OCI-LY1 (cell line): ENCODE data around the gene MPRIP.

Experiments used
- H2AFZ ChIP-seq: fragments of 200-600 bp; sonication (generic), shearing (Covaris generic); 2 replicates; pipeline ENCODE4 v1.6.0; 2014; ENCODE audit warnings: antibody characterized with exemption, mild to moderate bottlenecking, low read length
- H3F3A ChIP-seq: fragments of 200-600 bp; sonication (generic), shearing (Covaris generic); 2 replicates; pipeline ENCODE4 v1.6.0; 2014; ENCODE audit warnings: mild to moderate bottlenecking, antibody characterized with exemption, low read length, moderate library complexity; ENCODE audit not compliant: insufficient read depth
- H3K27ac ChIP-seq: fragments of 200-600 bp; sonication (generic); 2 replicates; pipeline ENCODE4 v1.5.1; 2014; ENCODE audit warnings: low read length, mixed run types, mild to moderate bottlenecking, low read depth; ENCODE audit not compliant: poor library complexity, severe bottlenecking
- H3K27me3 ChIP-seq: fragments of 200-600 bp; sonication (generic); 2 replicates; pipeline ENCODE4 v1.6.0; 2014; ENCODE audit warnings: antibody characterized with exemption, mild to moderate bottlenecking, low read length, moderate library complexity; ENCODE audit not compliant: insufficient read depth
- H3K36me3 ChIP-seq: fragments of 200-600 bp; sonication (generic); 2 replicates; pipeline ENCODE4 v1.6.1; 2014; ENCODE audit warnings: mild to moderate bottlenecking, antibody characterized with exemption, low read length, moderate library complexity, mixed read lengths; ENCODE audit not compliant: insufficient read depth
- H3K4me1 ChIP-seq: fragments of 200-600 bp; sonication (generic); 2 replicates; pipeline ENCODE4 v1.5.1; 2014; ENCODE audit warnings: mild to moderate bottlenecking, low read length, moderate library complexity; ENCODE audit not compliant: insufficient read depth, severe bottlenecking
- H3K4me2 ChIP-seq: fragments of 200-600 bp; sonication (generic), shearing (Covaris generic); 2 replicates; pipeline ENCODE4 v1.6.1; 2014; ENCODE audit warnings: low read length
- H3K4me3 ChIP-seq: fragments of 200-600 bp; sonication (generic); 2 replicates; pipeline ENCODE4 v1.5.1; 2014; ENCODE audit warnings: low read length, low read depth, mild to moderate bottlenecking, mixed read lengths; ENCODE audit not compliant: poor library complexity, severe bottlenecking
- H3K79me2 ChIP-seq: fragments of 200-600 bp; shearing (Covaris generic); 2 replicates; pipeline ENCODE4 v1.6.1; 2016; ENCODE audit warnings: mixed run types, low read length, mixed read lengths; ENCODE audit not compliant: insufficient read depth
- H3K9ac ChIP-seq: fragments of 200-600 bp; sonication (generic), shearing (Covaris generic); 2 replicates; pipeline ENCODE4 v1.6.1; 2014; ENCODE audit warnings: mild to moderate bottlenecking, low read length, mixed read lengths
- H3K9me2 ChIP-seq: fragments of 200-600 bp; sonication (generic), shearing (Covaris generic); 2 replicates; pipeline ENCODE4 v1.6.1; 2014; ENCODE audit warnings: low read depth, mild to moderate bottlenecking, low read length, mixed read lengths
- H3K9me3 ChIP-seq: fragments of 200-600 bp; shearing (Covaris generic); 2 replicates; pipeline ENCODE4 v1.6.1; 2014; ENCODE audit warnings: low read length, mixed read lengths
- H4K20me1 ChIP-seq: fragments of 200-600 bp; sonication (generic), shearing (Covaris generic); 2 replicates; pipeline ENCODE4 v1.6.0; 2016; ENCODE audit warnings: mild to moderate bottlenecking, low read length; ENCODE audit not compliant: insufficient read depth
- CTCF ChIP-seq: fragments of 200-600 bp; sonication (generic), shearing (Covaris generic); IDR thresholded peaks from 2 replicates; pipeline ENCODE4 v1.5.1; 2017; ENCODE audit warnings: mild to moderate bottlenecking, antibody characterized with exemption, low read length, moderate library complexity, mixed read lengths
- EZH2 ChIP-seq: fragments of 200-600 bp; sonication (generic), shearing (Covaris generic); IDR thresholded peaks from 2 replicates; pipeline ENCODE4 v1.8.0; 2017; ENCODE audit warnings: borderline replicate concordance, mixed run types, mild to moderate bottlenecking, antibody characterized with exemption, low read length, moderate library complexity, mixed read lengths

Gene MPRIP

GRCh38 chr17:17150448-17150800 lies 108.2 kb downstream of the MPRIP start:
- Histone ChIP-seq H3K4me2 (no peak overlapping the region), H3F3A (no peaks in the 10 kb centered on the region), H3K27me3 (no peaks in the 10 kb centered on the region), H3K27ac (no peak overlapping the region), H3K9me2 (no peaks in the 10 kb centered on the region), H3K4me3 (no peak overlapping the region), H3K9ac (no peak overlapping the region), H3K4me1 (peaks cover 7% of the 10 kb centered on the region), H2AFZ (no peak overlapping the region), H3K36me3 (peaks cover 73% of the 10 kb centered on the region), H3K9me3 (no peaks in the 10 kb centered on the region), H4K20me1 (no peaks in the 10 kb centered on the region), H3K79me2 (no peaks in the 10 kb centered on the region)
- TF ChIP-seq EZH2 (no peak), CTCF (no peak)

DNA sequence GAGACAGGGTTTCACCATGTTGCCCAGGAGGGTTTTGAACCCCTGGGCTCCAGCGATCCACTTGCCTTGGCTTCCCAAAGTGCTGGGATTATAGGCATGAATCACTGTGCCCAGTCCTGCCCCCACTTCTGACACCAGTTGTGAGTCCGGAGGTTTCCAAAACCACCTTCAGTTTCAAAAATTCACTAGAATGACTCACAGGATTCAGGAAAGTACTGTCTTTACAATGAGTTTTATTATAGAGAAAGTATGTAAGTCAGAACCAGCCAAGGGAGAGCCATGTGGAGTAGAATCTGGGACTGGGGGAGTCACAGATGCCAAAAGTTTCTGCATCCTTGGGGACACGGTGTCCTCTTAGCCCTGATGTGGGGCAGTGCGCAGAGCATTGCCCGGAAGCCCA lies 108.8 kb downstream of the MPRIP start:
- H3K36me3 ChIP-seq, result peaks cover 73% of the 10 kb centered on the region
- no peaks in the 10 kb centered on the region for H3K79me2 ChIP-seq
- TF ChIP-seq EZH2 (no peak), CTCF (no peak)
- no peaks in the 10 kb centered on the region for H4K20me1 ChIP-seq
- H3K4me1 ChIP-seq, result peaks cover 7% of the 10 kb centered on the region
- no peaks in the 10 kb centered on the region for H3K9me3 ChIP-seq
- H3K27me3 ChIP-seq, result no peaks in the 10 kb centered on the region
- no peak overlapping the region for H2AFZ ChIP-seq
- no peak overlapping the region for H3K27ac ChIP-seq
- no peak overlapping the region for H3K4me2 ChIP-seq
- H3F3A ChIP-seq, result no peaks in the 10 kb centered on the region
- H3K9me2 ChIP-seq, result no peaks in the 10 kb centered on the region
- no peak overlapping the region for H3K4me3 ChIP-seq
- H3K9ac ChIP-seq, result no peak overlapping the region

DNA sequence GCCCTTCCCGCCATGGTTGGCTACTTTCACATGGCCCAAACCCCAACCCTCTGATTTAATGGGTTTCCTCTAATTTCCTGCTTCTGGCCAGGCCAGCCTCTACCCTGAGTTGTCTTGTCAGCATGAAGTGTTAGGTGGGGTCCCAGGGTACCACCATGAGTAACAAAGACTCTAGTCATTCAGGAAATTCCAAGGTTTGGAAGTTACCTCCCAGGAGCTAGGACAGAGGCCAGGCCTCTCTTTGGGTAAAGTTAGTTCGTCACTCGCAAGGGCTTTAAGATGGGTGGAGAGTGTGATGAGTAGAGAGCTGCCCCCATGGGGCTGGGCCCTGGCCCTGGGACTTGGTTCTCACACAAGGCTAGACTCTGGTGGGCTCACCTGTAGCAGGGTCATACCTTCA lies 109.3 kb downstream of the MPRIP start:
- H3K9ac ChIP-seq, result no peak overlapping the region
- H2AFZ ChIP-seq, result no peak overlapping the region
- H3K27ac ChIP-seq, result no peak overlapping the region
- peaks cover 73% of the 10 kb centered on the region for H3K36me3 ChIP-seq
- TF ChIP-seq CTCF (no peak), EZH2 (no peak)
- no peak overlapping the region for H3K4me3 ChIP-seq
- no peaks in the 10 kb centered on the region for H3K9me3 ChIP-seq
- no peaks in the 10 kb centered on the region for H3K9me2 ChIP-seq
- H3K4me1 ChIP-seq, result peaks cover 7% of the 10 kb centered on the region
- no peaks in the 10 kb centered on the region for H3K79me2 ChIP-seq
- no peak overlapping the region for H3K4me2 ChIP-seq
- no peaks in the 10 kb centered on the region for H3F3A ChIP-seq
- no peaks in the 10 kb centered on the region for H4K20me1 ChIP-seq
- no peaks in the 10 kb centered on the region for H3K27me3 ChIP-seq
